ENCODE data around the gene UGT2B11. TPM values are rescaled to one million over a fixed set of nuclear protein-coding genes. Genes with fewer than 3 reads are reported as not detected.

UGT2B11 gene
- total RNA-seq, 1 donor from 2014 or later, result not detected

DNA sequence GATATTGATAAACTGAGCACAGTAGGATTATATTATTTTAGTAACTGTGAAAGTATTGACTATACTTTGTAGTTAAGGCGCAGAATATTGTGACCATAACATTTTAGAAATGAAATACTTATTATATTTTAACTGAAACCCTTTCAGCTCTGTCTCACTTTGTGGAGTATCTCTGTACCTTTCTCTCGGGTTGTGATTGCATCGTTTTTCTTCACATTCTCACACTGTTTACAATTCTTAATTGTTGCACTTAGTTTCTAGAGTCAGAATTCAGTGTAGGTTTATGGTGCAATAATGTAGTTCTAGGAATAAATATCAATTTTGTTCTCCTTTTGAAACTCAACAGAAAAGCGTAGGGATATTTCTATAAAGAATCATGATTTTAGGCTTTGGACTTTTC lies 60.5 kb downstream of the UGT2B11 start:
- Histone ChIP-seq H3K27me3 (ENCODE audit: insufficient read depth, low read length) (no peaks in the 10 kb centered on the region), H3K4me2 (ENCODE audit: low read length) (no peak overlapping the region), H3K9me3 (ENCODE audit: insufficient read depth, low read depth, low read length) (no peaks in the 10 kb centered on the region), H3K27ac (ENCODE audit: low read depth, low read length) (no peak overlapping the region), H2AFZ (ENCODE audit: low read depth, low read length) (no peak overlapping the region), H3K79me2 (ENCODE audit: insufficient read depth, low read length) (no peaks in the 10 kb centered on the region), H3K9ac (ENCODE audit: low read length) (no peak overlapping the region), H3K4me1 (ENCODE audit: insufficient read depth, low read length) (no peaks in the 10 kb centered on the region), H3K4me3 (ENCODE audit: insufficient read depth, low read depth, low read length) (no peak overlapping the region), H3K36me3 (ENCODE audit: insufficient read depth, low read length) (no peaks in the 10 kb centered on the region), H4K20me1 (ENCODE audit: insufficient read depth, low read length) (no peaks in the 10 kb centered on the region)
- no peaks in the 10 kb centered on the region for H3K9me3 Mint-ChIP-seq (ENCODE audit: unreplicated experiment)
- no peak for FAIRE-seq
- no peaks in the 10 kb centered on the region for H3K4me1 Mint-ChIP-seq (ENCODE audit: low read depth, unreplicated experiment)
- H3K27me3 Mint-ChIP-seq (ENCODE audit: low read depth, unreplicated experiment), result no peaks in the 10 kb centered on the region
- H3K4me3 Mint-ChIP-seq (ENCODE audit: unreplicated experiment), result no peak overlapping the region
- TF ChIP-seq, protein P1, sequence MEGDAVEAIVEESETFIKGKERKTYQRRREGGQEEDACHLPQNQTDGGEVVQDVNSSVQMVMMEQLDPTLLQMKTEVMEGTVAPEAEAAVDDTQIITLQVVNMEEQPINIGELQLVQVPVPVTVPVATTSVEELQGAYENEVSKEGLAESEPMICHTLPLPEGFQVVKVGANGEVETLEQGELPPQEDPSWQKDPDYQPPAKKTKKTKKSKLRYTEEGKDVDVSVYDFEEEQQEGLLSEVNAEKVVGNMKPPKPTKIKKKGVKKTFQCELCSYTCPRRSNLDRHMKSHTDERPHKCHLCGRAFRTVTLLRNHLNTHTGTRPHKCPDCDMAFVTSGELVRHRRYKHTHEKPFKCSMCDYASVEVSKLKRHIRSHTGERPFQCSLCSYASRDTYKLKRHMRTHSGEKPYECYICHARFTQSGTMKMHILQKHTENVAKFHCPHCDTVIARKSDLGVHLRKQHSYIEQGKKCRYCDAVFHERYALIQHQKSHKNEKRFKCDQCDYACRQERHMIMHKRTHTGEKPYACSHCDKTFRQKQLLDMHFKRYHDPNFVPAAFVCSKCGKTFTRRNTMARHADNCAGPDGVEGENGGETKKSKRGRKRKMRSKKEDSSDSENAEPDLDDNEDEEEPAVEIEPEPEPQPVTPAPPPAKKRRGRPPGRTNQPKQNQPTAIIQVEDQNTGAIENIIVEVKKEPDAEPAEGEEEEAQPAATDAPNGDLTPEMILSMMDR (IDR thresholded peaks at IDR 0.05; ENCODE audit: insufficient read depth, low read depth, low read length), result no peak
- TF ChIP-seq EZH2 (IDR thresholded peaks at IDR 0.05; ENCODE audit: insufficient read depth, low read length), result no peak
- no peaks in the 10 kb centered on the region for H3K36me3 Mint-ChIP-seq (ENCODE audit: low read depth, unreplicated experiment)
- H3K27ac Mint-ChIP-seq (ENCODE audit: unreplicated experiment), result no peak overlapping the region
- DNase-seq (ENCODE audit: low read depth), result no peak

Other genes starting within 250 kb of the UGT2B11 start
- 0.25 and 0.55 TPM in 2 replicates for gene UGT2B7, start 118.3 kb downstream of the UGT2B11 start, total RNA-seq
- gene UGT2B28, start 65.7 kb upstream of the UGT2B11 start, total RNA-seq, result not detected in 2 replicates

All from astrocyte (in vitro differentiated cells and primary cell).